Measurements from ENCODE around the gene PDXK.

DNA sequence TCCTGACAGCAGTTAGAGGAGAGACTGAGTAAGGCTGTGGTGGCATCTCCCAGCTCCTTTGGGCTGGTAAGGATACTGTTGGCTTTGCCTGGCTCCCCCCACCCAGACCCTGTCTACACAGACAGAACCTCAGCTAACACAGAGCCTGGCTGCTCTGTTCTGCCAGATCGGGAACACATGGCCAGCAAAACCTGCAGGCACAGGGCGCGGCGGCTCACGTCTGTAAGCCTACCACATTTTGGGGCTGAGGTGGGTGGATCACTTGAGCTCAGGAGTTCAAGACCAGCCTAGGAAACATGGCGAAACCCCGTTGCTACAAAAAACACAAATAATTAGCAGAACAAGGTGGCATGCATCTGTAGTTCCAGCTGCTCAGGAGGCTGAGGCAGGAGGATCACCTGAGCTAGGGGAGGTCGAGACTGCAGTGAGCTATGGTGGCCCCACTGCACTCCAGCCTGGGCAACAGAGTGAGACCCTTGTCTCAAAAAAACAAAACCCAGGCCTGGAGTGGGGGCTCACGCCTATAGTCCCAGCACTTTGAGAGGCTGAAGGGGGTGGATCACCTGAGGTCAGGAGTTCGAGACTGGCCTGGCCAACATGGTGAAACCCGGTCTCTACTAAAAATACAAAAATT, 50.5 kb downstream of the PDXK start:
- TF ChIP-seq, protein P1, sequence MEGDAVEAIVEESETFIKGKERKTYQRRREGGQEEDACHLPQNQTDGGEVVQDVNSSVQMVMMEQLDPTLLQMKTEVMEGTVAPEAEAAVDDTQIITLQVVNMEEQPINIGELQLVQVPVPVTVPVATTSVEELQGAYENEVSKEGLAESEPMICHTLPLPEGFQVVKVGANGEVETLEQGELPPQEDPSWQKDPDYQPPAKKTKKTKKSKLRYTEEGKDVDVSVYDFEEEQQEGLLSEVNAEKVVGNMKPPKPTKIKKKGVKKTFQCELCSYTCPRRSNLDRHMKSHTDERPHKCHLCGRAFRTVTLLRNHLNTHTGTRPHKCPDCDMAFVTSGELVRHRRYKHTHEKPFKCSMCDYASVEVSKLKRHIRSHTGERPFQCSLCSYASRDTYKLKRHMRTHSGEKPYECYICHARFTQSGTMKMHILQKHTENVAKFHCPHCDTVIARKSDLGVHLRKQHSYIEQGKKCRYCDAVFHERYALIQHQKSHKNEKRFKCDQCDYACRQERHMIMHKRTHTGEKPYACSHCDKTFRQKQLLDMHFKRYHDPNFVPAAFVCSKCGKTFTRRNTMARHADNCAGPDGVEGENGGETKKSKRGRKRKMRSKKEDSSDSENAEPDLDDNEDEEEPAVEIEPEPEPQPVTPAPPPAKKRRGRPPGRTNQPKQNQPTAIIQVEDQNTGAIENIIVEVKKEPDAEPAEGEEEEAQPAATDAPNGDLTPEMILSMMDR (IDR thresholded peaks at IDR 0.05; ENCODE audit: poor library complexity, severe bottlenecking) = no peak
- TF ChIP-seq POLR2AphosphoS5 (IDR thresholded peaks at IDR 0.05) = no peak
